HepG2 (cell line): ENCODE results near the gene FRMD5.

Experiments
- HOXA7 ChIP-seq: sonication (generic); formaldehyde crosslinking; IDR thresholded peaks from 2 replicates; pipeline ENCODE4 v1.8.1; 2022; ENCODE audit warnings: mild to moderate bottlenecking, missing genetic modification reagents, moderate library complexity
- KAT7 ChIP-seq: IDR thresholded peaks from 2 replicates; pipeline ENCODE4 v1.6.1; 2018; ENCODE audit warnings: borderline replicate concordance, missing compliant biosample characterization
- RAD21 ChIP-seq: fragments of 450-650 bp; formaldehyde crosslinking; IDR thresholded peaks from 2 replicates; pipeline ENCODE4 v1.5.0; 2020; ENCODE audit warnings: mild to moderate bottlenecking
- SIN3A ChIP-seq: IDR thresholded peaks from 2 replicates; pipeline ENCODE4 v1.6.1; 2011; ENCODE audit warnings: low read depth, mild to moderate bottlenecking, control low read depth, low read length, borderline replicate concordance
- STAG1 ChIP-seq: sonication (generic); formaldehyde crosslinking; IDR thresholded peaks from 2 replicates; pipeline ENCODE4 v1.4.0; 2020; ENCODE audit warnings: missing genetic modification reagents
- TRIM24 ChIP-seq: sonication (generic); formaldehyde crosslinking; IDR thresholded peaks from 2 replicates; pipeline ENCODE4 v1.8.0; 2022; ENCODE audit warnings: mild to moderate bottlenecking, missing genetic modification reagents
- TSC22D2 ChIP-seq: sonication (generic); formaldehyde crosslinking; IDR thresholded peaks from 2 replicates; pipeline ENCODE4 v1.5.1; 2020; ENCODE audit warnings: missing genetic modification reagents, mild to moderate bottlenecking, borderline replicate concordance
- TF ChIP-seq, protein P1 (sequence below): sonication (generic); formaldehyde crosslinking; IDR thresholded peaks from 2 replicates; pipeline ENCODE4 v1.5.1; 2020; ENCODE audit warnings: missing genetic modification reagents, mild to moderate bottlenecking, borderline replicate concordance
- TF ChIP-seq, protein P2 (sequence below): sonication (generic); formaldehyde crosslinking; IDR thresholded peaks from 2 replicates; pipeline ENCODE4 v1.5.0; 2020; ENCODE audit warnings: mild to moderate bottlenecking, missing genetic modification reagents, moderate library complexity
- TF ChIP-seq, protein P3 (sequence below), 2 experiments: IDR thresholded peaks; 2 replicates each; pipeline ENCODE4 v1.6.1; 2011 to 2012; ENCODE audit warnings: low read length in 2 of 2, borderline replicate concordance in 1 of 2, low read depth in 1 of 2, mild to moderate bottlenecking in 1 of 2, moderate library complexity in 1 of 2
- TF ChIP-seq, protein P4 (sequence below): sonication (generic); formaldehyde crosslinking; IDR thresholded peaks from 2 replicates; pipeline ENCODE4 v1.4.0; 2020; ENCODE audit warnings: mild to moderate bottlenecking, missing genetic modification reagents
- TF ChIP-seq, protein P5 (sequence below): IDR thresholded peaks from 2 replicates; pipeline ENCODE4 v1.6.1; 2016; ENCODE audit warnings: control low read depth

DNA sequence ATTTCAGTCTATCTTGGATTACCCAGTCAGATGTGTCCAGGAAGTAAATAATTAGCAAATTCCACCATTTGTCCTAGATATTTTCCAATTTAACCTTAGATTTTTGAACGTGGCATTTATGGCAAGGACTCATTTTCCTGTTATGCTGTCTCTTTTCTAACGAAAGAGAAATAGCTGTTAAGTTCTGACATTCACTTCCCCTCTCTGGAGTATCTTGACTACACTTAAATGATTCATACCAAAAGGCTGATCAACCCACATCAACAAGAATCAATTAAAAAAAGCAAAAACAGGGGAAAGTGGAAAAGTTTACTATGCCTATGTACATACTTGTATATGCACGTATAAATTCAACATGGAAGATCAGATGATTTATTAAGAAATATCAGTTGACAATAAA, 149.9 kb downstream of the FRMD5 start:
- TF ChIP-seq TSC22D2 (CRISPR knock-in tag): no peak
- TF ChIP-seq, protein P1, sequence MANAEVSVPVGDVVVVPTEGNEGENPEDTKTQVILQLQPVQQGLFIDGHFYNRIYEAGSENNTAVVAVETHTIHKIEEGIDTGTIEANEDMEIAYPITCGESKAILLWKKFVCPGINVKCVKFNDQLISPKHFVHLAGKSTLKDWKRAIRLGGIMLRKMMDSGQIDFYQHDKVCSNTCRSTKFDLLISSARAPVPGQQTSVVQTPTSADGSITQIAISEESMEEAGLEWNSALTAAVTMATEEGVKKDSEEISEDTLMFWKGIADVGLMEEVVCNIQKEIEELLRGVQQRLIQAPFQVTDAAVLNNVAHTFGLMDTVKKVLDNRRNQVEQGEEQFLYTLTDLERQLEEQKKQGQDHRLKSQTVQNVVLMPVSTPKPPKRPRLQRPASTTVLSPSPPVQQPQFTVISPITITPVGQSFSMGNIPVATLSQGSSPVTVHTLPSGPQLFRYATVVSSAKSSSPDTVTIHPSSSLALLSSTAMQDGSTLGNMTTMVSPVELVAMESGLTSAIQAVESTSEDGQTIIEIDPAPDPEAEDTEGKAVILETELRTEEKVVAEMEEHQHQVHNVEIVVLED (CRISPR knock-in tag): no peak
- no peak for TF ChIP-seq HOXA7
- TF ChIP-seq, protein P2, sequence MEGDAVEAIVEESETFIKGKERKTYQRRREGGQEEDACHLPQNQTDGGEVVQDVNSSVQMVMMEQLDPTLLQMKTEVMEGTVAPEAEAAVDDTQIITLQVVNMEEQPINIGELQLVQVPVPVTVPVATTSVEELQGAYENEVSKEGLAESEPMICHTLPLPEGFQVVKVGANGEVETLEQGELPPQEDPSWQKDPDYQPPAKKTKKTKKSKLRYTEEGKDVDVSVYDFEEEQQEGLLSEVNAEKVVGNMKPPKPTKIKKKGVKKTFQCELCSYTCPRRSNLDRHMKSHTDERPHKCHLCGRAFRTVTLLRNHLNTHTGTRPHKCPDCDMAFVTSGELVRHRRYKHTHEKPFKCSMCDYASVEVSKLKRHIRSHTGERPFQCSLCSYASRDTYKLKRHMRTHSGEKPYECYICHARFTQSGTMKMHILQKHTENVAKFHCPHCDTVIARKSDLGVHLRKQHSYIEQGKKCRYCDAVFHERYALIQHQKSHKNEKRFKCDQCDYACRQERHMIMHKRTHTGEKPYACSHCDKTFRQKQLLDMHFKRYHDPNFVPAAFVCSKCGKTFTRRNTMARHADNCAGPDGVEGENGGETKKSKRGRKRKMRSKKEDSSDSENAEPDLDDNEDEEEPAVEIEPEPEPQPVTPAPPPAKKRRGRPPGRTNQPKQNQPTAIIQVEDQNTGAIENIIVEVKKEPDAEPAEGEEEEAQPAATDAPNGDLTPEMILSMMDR (CRISPR knock-in tag): no peak
- TF ChIP-seq RAD21 (CRISPR knock-in tag): no peak
- TF ChIP-seq, protein P3, sequence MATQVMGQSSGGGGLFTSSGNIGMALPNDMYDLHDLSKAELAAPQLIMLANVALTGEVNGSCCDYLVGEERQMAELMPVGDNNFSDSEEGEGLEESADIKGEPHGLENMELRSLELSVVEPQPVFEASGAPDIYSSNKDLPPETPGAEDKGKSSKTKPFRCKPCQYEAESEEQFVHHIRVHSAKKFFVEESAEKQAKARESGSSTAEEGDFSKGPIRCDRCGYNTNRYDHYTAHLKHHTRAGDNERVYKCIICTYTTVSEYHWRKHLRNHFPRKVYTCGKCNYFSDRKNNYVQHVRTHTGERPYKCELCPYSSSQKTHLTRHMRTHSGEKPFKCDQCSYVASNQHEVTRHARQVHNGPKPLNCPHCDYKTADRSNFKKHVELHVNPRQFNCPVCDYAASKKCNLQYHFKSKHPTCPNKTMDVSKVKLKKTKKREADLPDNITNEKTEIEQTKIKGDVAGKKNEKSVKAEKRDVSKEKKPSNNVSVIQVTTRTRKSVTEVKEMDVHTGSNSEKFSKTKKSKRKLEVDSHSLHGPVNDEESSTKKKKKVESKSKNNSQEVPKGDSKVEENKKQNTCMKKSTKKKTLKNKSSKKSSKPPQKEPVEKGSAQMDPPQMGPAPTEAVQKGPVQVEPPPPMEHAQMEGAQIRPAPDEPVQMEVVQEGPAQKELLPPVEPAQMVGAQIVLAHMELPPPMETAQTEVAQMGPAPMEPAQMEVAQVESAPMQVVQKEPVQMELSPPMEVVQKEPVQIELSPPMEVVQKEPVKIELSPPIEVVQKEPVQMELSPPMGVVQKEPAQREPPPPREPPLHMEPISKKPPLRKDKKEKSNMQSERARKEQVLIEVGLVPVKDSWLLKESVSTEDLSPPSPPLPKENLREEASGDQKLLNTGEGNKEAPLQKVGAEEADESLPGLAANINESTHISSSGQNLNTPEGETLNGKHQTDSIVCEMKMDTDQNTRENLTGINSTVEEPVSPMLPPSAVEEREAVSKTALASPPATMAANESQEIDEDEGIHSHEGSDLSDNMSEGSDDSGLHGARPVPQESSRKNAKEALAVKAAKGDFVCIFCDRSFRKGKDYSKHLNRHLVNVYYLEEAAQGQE (IDR thresholded peaks at IDR 0.05; ENCODE audit: borderline replicate concordance in 1 of 2, low read depth in 1 of 2, low read length in 2 of 2): no peak
- TF ChIP-seq, protein P4, sequence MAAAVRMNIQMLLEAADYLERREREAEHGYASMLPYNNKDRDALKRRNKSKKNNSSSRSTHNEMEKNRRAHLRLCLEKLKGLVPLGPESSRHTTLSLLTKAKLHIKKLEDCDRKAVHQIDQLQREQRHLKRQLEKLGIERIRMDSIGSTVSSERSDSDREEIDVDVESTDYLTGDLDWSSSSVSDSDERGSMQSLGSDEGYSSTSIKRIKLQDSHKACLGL: no peak
- TF ChIP-seq KAT7 (CRISPR knock-in tag): no peak
- no peak for TF ChIP-seq STAG1 (CRISPR knock-in tag)
- TF ChIP-seq TRIM24 (CRISPR knock-in tag): no peak
- TF ChIP-seq, protein P5, sequence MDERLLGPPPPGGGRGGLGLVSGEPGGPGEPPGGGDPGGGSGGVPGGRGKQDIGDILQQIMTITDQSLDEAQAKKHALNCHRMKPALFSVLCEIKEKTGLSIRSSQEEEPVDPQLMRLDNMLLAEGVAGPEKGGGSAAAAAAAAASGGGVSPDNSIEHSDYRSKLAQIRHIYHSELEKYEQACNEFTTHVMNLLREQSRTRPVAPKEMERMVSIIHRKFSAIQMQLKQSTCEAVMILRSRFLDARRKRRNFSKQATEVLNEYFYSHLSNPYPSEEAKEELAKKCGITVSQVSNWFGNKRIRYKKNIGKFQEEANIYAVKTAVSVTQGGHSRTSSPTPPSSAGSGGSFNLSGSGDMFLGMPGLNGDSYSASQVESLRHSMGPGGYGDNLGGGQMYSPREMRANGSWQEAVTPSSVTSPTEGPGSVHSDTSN (CRISPR knock-in tag): no peak
- no peak for TF ChIP-seq SIN3A
